A549 (cell line): ENCODE measurements around the gene MATR3.

Experiments
- CTCF ChIP-seq: fragments of >200 bp; sonication (Bioruptor Twin); formaldehyde crosslinking; IDR thresholded peaks from 3 replicates; pipeline ENCODE4 v1.5.1; 2016
- EP300 ChIP-seq, 2 experiments: fragments of >200 bp; sonication (Bioruptor Twin); formaldehyde crosslinking; IDR thresholded peaks; 2 replicates in 1 of 2; 3 replicates in 1 of 2; pipeline ENCODE4 v1.6.1; 2016 to 2017
- MAFK ChIP-seq: fragments of 450-650 bp; IDR thresholded peaks from 2 replicates; pipeline ENCODE4 v1.6.1; 2014; ENCODE audit not compliant: partially characterized antibody
- NPAS2 ChIP-seq: fragments of 250-450 bp; sonication (Bioruptor Pico); IDR thresholded peaks from 2 replicates; pipeline ENCODE4 v1.8.0; 2022; ENCODE audit warnings: mild to moderate bottlenecking, moderate library complexity, borderline replicate concordance
- NR3C1 ChIP-seq: fragments of >200 bp; sonication (Bioruptor Twin); formaldehyde crosslinking; IDR thresholded peaks from 3 replicates; pipeline ENCODE4 v1.6.1; 2017
- POLR2A ChIP-seq: IDR thresholded peaks from 2 replicates; pipeline ENCODE4 v1.6.1; 2012; ENCODE audit warnings: mild to moderate bottlenecking, low read length
- RFX5 ChIP-seq: fragments of 450-650 bp; IDR thresholded peaks from 2 replicates; pipeline ENCODE4 v1.7.1; 2014; ENCODE audit warnings: antibody characterized with exemption, mild to moderate bottlenecking, moderate library complexity
- SMC3 ChIP-seq: fragments of >200 bp; sonication (Bioruptor Twin); formaldehyde crosslinking; IDR thresholded peaks from 3 replicates; pipeline ENCODE4 v1.6.1; 2018; ENCODE audit warnings: inconsistent platforms
- TF ChIP-seq, protein P1 (sequence below): fragments of 200-600 bp; sonication (generic); IDR thresholded peaks from 2 replicates; pipeline ENCODE4 v1.6.1; 2016; ENCODE audit warnings: antibody characterized with exemption, mild to moderate bottlenecking, moderate library complexity

- no peak for TF ChIP-seq MAFK
- no peak for TF ChIP-seq CTCF
- TF ChIP-seq NR3C1, result no peak
- TF ChIP-seq RFX5, result no peak
- TF ChIP-seq NPAS2 (CRISPR knock-in tag), result no peak
- TF ChIP-seq SMC3, result no peak
- TF ChIP-seq, protein P1, sequence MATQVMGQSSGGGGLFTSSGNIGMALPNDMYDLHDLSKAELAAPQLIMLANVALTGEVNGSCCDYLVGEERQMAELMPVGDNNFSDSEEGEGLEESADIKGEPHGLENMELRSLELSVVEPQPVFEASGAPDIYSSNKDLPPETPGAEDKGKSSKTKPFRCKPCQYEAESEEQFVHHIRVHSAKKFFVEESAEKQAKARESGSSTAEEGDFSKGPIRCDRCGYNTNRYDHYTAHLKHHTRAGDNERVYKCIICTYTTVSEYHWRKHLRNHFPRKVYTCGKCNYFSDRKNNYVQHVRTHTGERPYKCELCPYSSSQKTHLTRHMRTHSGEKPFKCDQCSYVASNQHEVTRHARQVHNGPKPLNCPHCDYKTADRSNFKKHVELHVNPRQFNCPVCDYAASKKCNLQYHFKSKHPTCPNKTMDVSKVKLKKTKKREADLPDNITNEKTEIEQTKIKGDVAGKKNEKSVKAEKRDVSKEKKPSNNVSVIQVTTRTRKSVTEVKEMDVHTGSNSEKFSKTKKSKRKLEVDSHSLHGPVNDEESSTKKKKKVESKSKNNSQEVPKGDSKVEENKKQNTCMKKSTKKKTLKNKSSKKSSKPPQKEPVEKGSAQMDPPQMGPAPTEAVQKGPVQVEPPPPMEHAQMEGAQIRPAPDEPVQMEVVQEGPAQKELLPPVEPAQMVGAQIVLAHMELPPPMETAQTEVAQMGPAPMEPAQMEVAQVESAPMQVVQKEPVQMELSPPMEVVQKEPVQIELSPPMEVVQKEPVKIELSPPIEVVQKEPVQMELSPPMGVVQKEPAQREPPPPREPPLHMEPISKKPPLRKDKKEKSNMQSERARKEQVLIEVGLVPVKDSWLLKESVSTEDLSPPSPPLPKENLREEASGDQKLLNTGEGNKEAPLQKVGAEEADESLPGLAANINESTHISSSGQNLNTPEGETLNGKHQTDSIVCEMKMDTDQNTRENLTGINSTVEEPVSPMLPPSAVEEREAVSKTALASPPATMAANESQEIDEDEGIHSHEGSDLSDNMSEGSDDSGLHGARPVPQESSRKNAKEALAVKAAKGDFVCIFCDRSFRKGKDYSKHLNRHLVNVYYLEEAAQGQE, result peak; percentile 23; the same call in 1 of the 2 replicates
- no peak for TF ChIP-seq EP300 (IDR thresholded peaks at IDR 0.05)
- TF ChIP-seq POLR2A, result peak; percentile 92
Measured at GRCh38 chr5:139273572-139274289, 19.8 kb upstream of the MATR3 start.
